Measurements from ENCODE around the gene ZNF837.
"Not testable (repeated sequence)": the region's sequence is repeated elsewhere in the genome, so short reads cannot be mapped to it uniquely, and the experiment has no call there.

The ZNF837 gene

GRCh38 chr19:58350871-58351557 lies 29.8 kb downstream of the ZNF837 start:
- no peaks in the 10 kb centered on the region for H3K4me1 ChIP-seq (ENCODE audit: low read length)
- H3K9ac ChIP-seq (ENCODE audit: low read length), result no peak overlapping the region
- no peak for DNase-seq

GRCh38 chr19:58350001-58350861 lies 30.6 kb downstream of the ZNF837 start:
- Histone ChIP-seq H3K9ac (ENCODE audit: low read length) (no peak overlapping the region), H2AFZ (ENCODE audit: low read length) (no peak overlapping the region), H4K20me1 (ENCODE audit: insufficient read depth, low read length) (no peaks in the 10 kb centered on the region), H3K4me2 (ENCODE audit: low read depth, low read length) (no peak overlapping the region), H3F3A (ENCODE audit: insufficient read depth, low read length) (no peaks in the 10 kb centered on the region), H3K79me2 (ENCODE audit: low read length) (no peaks in the 10 kb centered on the region), H3K4me3 (ENCODE audit: low read length) (no peak overlapping the region), H3K4me1 (ENCODE audit: low read length) (no peaks in the 10 kb centered on the region), H3K9me3 (replicated peaks; ENCODE audit: insufficient read depth, low read length) (no peaks in the 10 kb centered on the region), H3K36me3 (replicated peaks; ENCODE audit: insufficient read depth, low read length) (no peaks in the 10 kb centered on the region), H3K27me3 (replicated peaks; ENCODE audit: insufficient read depth, low read length) (no peaks in the 10 kb centered on the region), H3K9me2 (replicated peaks; ENCODE audit: insufficient read depth, low read length) (no peaks in the 10 kb centered on the region), H3K27ac (ENCODE audit: low read length) (no peak overlapping the region)
- TF ChIP-seq EZH2phosphoT487 (IDR thresholded peaks at IDR 0.05; ENCODE audit: low read length), result no peak
- no peak for DNase-seq

More at GRCh38 chr19:58350871-58351557, 29.8 kb downstream of the ZNF837 start:
- Histone ChIP-seq H3F3A (ENCODE audit: insufficient read depth, low read length) (no peaks in the 10 kb centered on the region), H3K9me3 (replicated peaks; ENCODE audit: insufficient read depth, low read length) (no peaks in the 10 kb centered on the region), H3K9me2 (replicated peaks; ENCODE audit: insufficient read depth, low read length) (no peaks in the 10 kb centered on the region), H3K4me2 (ENCODE audit: low read depth, low read length) (no peak overlapping the region), H3K36me3 (replicated peaks; ENCODE audit: insufficient read depth, low read length) (no peaks in the 10 kb centered on the region), H2AFZ (ENCODE audit: low read length) (no peak overlapping the region), H3K4me3 (ENCODE audit: low read length) (no peak overlapping the region), H4K20me1 (ENCODE audit: insufficient read depth, low read length) (no peaks in the 10 kb centered on the region), H3K27me3 (replicated peaks; ENCODE audit: insufficient read depth, low read length) (no peaks in the 10 kb centered on the region), H3K27ac (ENCODE audit: low read length) (no peak overlapping the region), H3K79me2 (ENCODE audit: low read length) (no peaks in the 10 kb centered on the region)
- TF ChIP-seq CTCF (IDR thresholded peaks at IDR 0.05; ENCODE audit: low read length), result no peak
- TF ChIP-seq EZH2 (optimal IDR thresholded peaks at IDR 0.05; ENCODE audit: low read depth, low read length), result no peak
- TF ChIP-seq EZH2phosphoT487 (IDR thresholded peaks at IDR 0.05; ENCODE audit: low read length), result no peak

DNA sequence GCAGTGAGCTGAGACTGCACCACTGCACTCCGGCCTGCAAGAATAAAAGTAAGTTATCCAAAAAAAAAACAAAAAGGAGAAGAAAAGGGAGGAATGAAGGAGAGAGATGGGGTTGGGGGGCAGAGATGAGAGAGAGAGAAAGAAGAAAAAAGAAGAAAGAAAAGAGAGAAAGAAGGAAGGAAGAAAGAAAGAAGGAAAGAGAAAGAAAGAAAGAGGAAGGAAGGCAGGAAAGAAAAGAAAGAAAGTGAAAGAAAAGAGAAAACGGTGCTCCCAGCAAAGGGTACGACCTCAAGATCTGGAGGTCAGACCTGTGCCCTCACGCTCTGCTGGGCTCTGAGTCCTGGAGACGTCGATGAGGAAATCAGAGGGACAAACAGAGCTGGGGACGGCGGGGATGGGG lies 31.2 kb downstream of the ZNF837 start:
- TF ChIP-seq EZH2 (optimal IDR thresholded peaks at IDR 0.05; ENCODE audit: low read depth, low read length), result no peak
- TF ChIP-seq EZH2phosphoT487 (IDR thresholded peaks at IDR 0.05; ENCODE audit: low read length), result no peak
- no peak for TF ChIP-seq CTCF (IDR thresholded peaks at IDR 0.05; ENCODE audit: low read length)
- H3K4me2 ChIP-seq (ENCODE audit: low read depth, low read length), result no peak overlapping the region
- H3K4me3 ChIP-seq (ENCODE audit: low read length), result no peak overlapping the region
- no peak for DNase-seq
- no peak overlapping the region for H3K27ac ChIP-seq (ENCODE audit: low read length)
- H3K27me3 ChIP-seq (replicated peaks; ENCODE audit: insufficient read depth, low read length), result no peaks in the 10 kb centered on the region
- no peaks in the 10 kb centered on the region for H3K79me2 ChIP-seq (ENCODE audit: low read length)
- H3K9me3 ChIP-seq (replicated peaks; ENCODE audit: insufficient read depth, low read length), result no peaks in the 10 kb centered on the region
- no peak overlapping the region for H3K9ac ChIP-seq (ENCODE audit: low read length)
- no peaks in the 10 kb centered on the region for H3F3A ChIP-seq (ENCODE audit: insufficient read depth, low read length)
- H3K9me2 ChIP-seq (replicated peaks; ENCODE audit: insufficient read depth, low read length), result no peaks in the 10 kb centered on the region
- no peaks in the 10 kb centered on the region for H3K4me1 ChIP-seq (ENCODE audit: low read length)
- no peak overlapping the region for H2AFZ ChIP-seq (ENCODE audit: low read length)
- no peaks in the 10 kb centered on the region for H4K20me1 ChIP-seq (ENCODE audit: insufficient read depth, low read length)
- H3K36me3 ChIP-seq (replicated peaks; ENCODE audit: insufficient read depth, low read length), result no peaks in the 10 kb centered on the region

- H2AFZ ChIP-seq (ENCODE audit: low read length); H3K9me3 ChIP-seq (replicated peaks; ENCODE audit: insufficient read depth, low read length); H3K4me3 ChIP-seq (ENCODE audit: low read length); H3K4me1 ChIP-seq (ENCODE audit: low read length); DNase-seq; H3K27me3 ChIP-seq (replicated peaks; ENCODE audit: insufficient read depth, low read length); H3K36me3 ChIP-seq (replicated peaks; ENCODE audit: insufficient read depth, low read length); H3K9ac ChIP-seq (ENCODE audit: low read length); H3K27ac ChIP-seq (ENCODE audit: low read length); H3K9me2 ChIP-seq (replicated peaks; ENCODE audit: insufficient read depth, low read length); H3K79me2 ChIP-seq (ENCODE audit: low read length); H3K4me2 ChIP-seq (ENCODE audit: low read depth, low read length); H3F3A ChIP-seq (ENCODE audit: insufficient read depth, low read length); H4K20me1 ChIP-seq (ENCODE audit: insufficient read depth, low read length): not testable (repeated sequence)
Observed at GRCh38 chr19:58348080-58348479, 32.8 kb downstream of the ZNF837 start.
